CD4-positive, alpha-beta memory T cell (primary cell): ENCODE measurements around the gene ZDHHC17. TPM values are rescaled to one million over a fixed set of nuclear protein-coding genes. Genes with fewer than 3 reads are reported as not detected.

Experiments used
- CTCF ChIA-PET: fragments of 350-600 bp; sonication (Branson Sonifier 250); formaldehyde crosslinking; loops from one replicate; lab custom pipeline; 2021; ENCODE audit warnings: inconsistent platforms; ENCODE audit not compliant: partially characterized antibody; lab: Charles Lee
- POLR2A ChIA-PET: fragments of 350-600 bp; sonication (Branson Sonifier 250); formaldehyde crosslinking; loops from one replicate; lab custom pipeline; 2021; ENCODE audit not compliant: partially characterized antibody; lab: Charles Lee
- DNase-seq, 5 donors: peaks; one replicate each; pipeline versions ENCODE4 v3.0.0 to v3.0.0-alpha.2; 2020 to 2022; ENCODE audit warnings: mixed read lengths in 1 of 5
- H3K27ac ChIP-seq: one replicate; pipeline ENCODE4 v1.7.0; 2013; ENCODE audit warnings: low read depth, low read length
- H3K27me3 ChIP-seq: 2 replicates; pipeline ENCODE4 v1.7.0; 2013; ENCODE audit warnings: mild to moderate bottlenecking, low read length, moderate library complexity; ENCODE audit not compliant: insufficient read depth
- H3K36me3 ChIP-seq: 2 replicates; pipeline ENCODE4 v1.7.0; 2013; ENCODE audit warnings: mild to moderate bottlenecking, low read length, moderate library complexity; ENCODE audit not compliant: insufficient read depth
- H3K4me1 ChIP-seq: 2 replicates; pipeline ENCODE4 v1.7.0; 2013; ENCODE audit warnings: mild to moderate bottlenecking, low read length, moderate library complexity; ENCODE audit not compliant: insufficient read depth
- H3K4me3 ChIP-seq, 2 donors: one replicate each; pipeline ENCODE4 v1.7.0; 2013; ENCODE audit warnings: low read length in 2 of 2, mild to moderate bottlenecking in 1 of 2
- H3K9me3 ChIP-seq, 2 donors: one replicate each; pipeline ENCODE4 v1.7.0; 2013; ENCODE audit warnings: low read length in 2 of 2, control low read depth in 1 of 2; ENCODE audit not compliant: control insufficient read depth in 1 of 2
- H3K27ac Mint-ChIP-seq, 7 donors: one replicate each; pipeline ENCODE4 v1.8.0; 2020 to 2021; ENCODE audit warnings: mixed read lengths in 7 of 7, mild to moderate bottlenecking in 6 of 7, inconsistent platforms in 3 of 7, moderate library complexity in 3 of 7
- H3K27me3 Mint-ChIP-seq, 2 donors: one replicate each; pipeline ENCODE4 v1.8.0; 2020 to 2021; ENCODE audit warnings: mixed read lengths in 2 of 2
- H3K36me3 Mint-ChIP-seq, 2 donors: one replicate each; pipeline ENCODE4 v1.8.0; 2020 to 2021; ENCODE audit warnings: mixed read lengths in 2 of 2, inconsistent platforms in 1 of 2, mild to moderate bottlenecking in 1 of 2
- H3K4me1 Mint-ChIP-seq, 4 donors: one replicate each; pipeline ENCODE4 v1.8.0; 2020 to 2021; ENCODE audit warnings: mixed read lengths in 4 of 4, mild to moderate bottlenecking in 1 of 4
- H3K4me3 Mint-ChIP-seq, 8 donors: one replicate each; pipeline ENCODE4 v1.8.0; 2020 to 2021; ENCODE audit warnings: mixed read lengths in 8 of 8, mild to moderate bottlenecking in 7 of 8, moderate library complexity in 6 of 8, inconsistent platforms in 3 of 8
- H3K9me3 Mint-ChIP-seq, 8 donors: one replicate each; pipeline ENCODE4 v1.8.0; 2020 to 2021; ENCODE audit warnings: mixed read lengths in 8 of 8, mild to moderate bottlenecking in 5 of 8, inconsistent platforms in 3 of 8, moderate library complexity in 1 of 8
- intact Hi-C: fragments of 100-400 bp; cut with micrococcal nuclease; formaldehyde crosslinking; loops from one replicate; pipeline ENCODE4 v1.15.1; 2023
- polyA plus RNA-seq, 2 donors: library from polyadenylated mRNA; unstranded; fragments of 300-500 nt; fragmentation: Illumina TruSeq; gene quantifications; one replicate each; pipeline ENCODE4 v1.2.3, GENCODE V29; 2021
- total RNA-seq, 2 experiments: library from RNA; stranded (reverse); gene quantifications; one replicate each; pipeline ENCODE4 v1.2.3, GENCODE V29; 2021

Gene ZDHHC17
- total and polyA plus RNA-seq, 4 experiments from 2014 or later: 9.4 to 52.9 (median 32.6) TPM

DNA sequence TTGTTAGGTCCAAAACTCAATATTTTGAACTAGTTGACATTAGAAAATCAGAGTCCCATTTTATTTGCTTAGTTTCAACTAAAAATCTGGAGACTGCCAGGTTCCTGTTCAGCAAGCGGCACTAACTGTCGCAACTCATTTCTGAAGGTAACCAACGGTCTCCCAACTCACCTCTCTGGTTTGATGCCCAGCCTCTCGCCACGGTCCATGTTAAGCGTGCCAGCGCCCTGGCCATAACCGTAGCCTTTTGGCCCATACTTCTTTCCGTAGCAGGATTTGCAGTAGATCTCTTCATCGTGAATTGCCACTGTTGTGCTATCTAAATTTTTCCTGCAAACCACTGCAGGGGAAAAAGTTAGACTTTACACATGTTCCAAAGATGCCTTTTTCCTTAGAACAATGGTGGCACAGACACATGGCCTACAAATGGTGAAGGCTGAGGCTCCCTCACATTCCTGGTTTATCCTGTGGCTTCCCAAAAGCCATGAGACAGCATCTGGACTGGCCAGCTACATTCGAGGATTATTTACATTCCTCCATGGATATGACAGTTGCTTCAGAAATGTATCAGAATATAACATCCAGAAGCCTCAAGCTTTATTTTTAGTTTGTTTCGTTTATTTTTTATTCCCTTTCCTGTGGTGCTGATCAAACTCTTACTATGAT is 99.2 kb downstream of the ZDHHC17 start:
- no peak overlapping the region for H3K4me3 ChIP-seq
- no peaks in the 10 kb centered on the region for H3K36me3 Mint-ChIP-seq
- DNase-seq: no peak
- ChIA-PET POLR2A (no interaction called here), CTCF (no interaction called here)
- H3K27me3 Mint-ChIP-seq: peaks cover 3 to 5% of the 10 kb centered on the region in 2 donors
- no peak overlapping the region for H3K27ac Mint-ChIP-seq
- intact Hi-C loops: no loop called here
- no peak overlapping the region for H3K4me3 Mint-ChIP-seq
- no peak overlapping the region for H3K27ac ChIP-seq
- H3K4me1 Mint-ChIP-seq: no peaks in the 10 kb centered on the region
- H3K4me1 ChIP-seq: no peaks in the 10 kb centered on the region
- H3K9me3 Mint-ChIP-seq: no peaks in the 10 kb centered on the region
- H3K9me3 ChIP-seq: no peaks in the 10 kb centered on the region
- H3K27me3 ChIP-seq: no peaks in the 10 kb centered on the region
- no peaks in the 10 kb centered on the region for H3K36me3 ChIP-seq

DNA sequence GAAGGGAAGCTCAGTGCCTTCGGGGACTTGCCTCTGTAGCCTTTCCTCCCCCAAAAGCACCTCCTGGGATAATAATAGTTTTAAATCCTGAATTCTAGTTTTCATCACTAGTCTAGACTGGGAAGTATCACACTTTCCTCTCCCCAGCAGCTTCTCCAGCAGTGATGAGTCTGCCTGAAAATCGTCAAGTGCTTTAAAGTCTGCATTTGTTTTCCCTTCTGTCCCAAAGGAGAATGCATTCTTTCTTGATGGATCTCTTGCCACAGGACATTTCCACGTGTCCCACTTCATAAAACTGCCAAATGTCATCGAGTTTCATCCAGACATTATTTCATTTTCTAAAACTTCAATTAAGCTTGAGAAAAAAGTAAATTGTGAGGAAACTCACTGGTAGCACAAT is 99.9 kb downstream of the ZDHHC17 start:
- Mint-ChIP-seq H3K27me3 (peaks cover 3 to 5% of the 10 kb centered on the region in 2 donors), H3K27ac (no peak overlapping the region), H3K4me1 (no peaks in the 10 kb centered on the region), H3K4me3 (no peak overlapping the region), H3K36me3 (no peaks in the 10 kb centered on the region), H3K9me3 (no peaks in the 10 kb centered on the region)
- Histone ChIP-seq H3K36me3 (no peaks in the 10 kb centered on the region), H3K4me1 (no peaks in the 10 kb centered on the region), H3K27ac (no peak overlapping the region), H3K4me3 (no peak overlapping the region), H3K9me3 (no peaks in the 10 kb centered on the region), H3K27me3 (no peaks in the 10 kb centered on the region)
- CTCF ChIA-PET: no interaction called here
- POLR2A ChIA-PET: no interaction called here
- DNase-seq: no peak
- intact Hi-C loops: no loop called here

DNA sequence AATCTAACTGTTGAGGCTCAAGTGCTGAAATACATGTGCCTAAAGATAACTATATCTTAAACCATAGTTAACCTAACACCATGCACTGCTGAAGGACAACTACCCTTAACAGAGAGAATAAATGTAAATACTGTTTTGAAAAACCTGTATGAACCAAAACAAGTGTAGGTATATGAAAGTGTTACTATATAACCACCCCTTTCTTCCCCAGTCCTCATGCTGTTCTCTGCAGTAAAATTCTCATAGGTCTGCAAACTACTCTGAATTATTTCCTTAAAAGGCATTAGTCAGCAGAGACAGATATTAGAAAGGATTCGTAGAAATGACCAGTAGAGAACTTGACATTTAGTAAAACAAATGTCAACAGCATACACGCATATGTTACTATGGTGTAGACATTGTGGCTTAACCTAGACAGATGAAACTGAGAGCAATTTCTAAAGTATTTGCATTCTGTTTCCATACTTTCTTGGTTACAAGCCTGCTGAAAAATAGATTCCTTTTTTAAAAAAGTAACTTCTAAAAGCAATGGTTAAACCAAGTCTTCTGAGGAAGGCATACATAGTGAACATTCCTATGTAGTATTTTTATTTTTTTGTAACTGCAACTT is 101.0 kb downstream of the ZDHHC17 start:
- ChIA-PET CTCF (no interaction called here), POLR2A (no interaction called here)
- Histone ChIP-seq H3K4me1 (no peaks in the 10 kb centered on the region), H3K27me3 (no peaks in the 10 kb centered on the region), H3K4me3 (no peak overlapping the region), H3K27ac (no peak overlapping the region), H3K9me3 (no peaks in the 10 kb centered on the region), H3K36me3 (no peaks in the 10 kb centered on the region)
- Mint-ChIP-seq H3K4me1 (no peaks in the 10 kb centered on the region), H3K4me3 (no peak overlapping the region), H3K27ac (no peak overlapping the region), H3K9me3 (no peaks in the 10 kb centered on the region), H3K27me3 (peaks cover 3 to 5% of the 10 kb centered on the region in 2 donors), H3K36me3 (no peaks in the 10 kb centered on the region)
- intact Hi-C loops: no loop called here
- DNase-seq: no peak

DNA sequence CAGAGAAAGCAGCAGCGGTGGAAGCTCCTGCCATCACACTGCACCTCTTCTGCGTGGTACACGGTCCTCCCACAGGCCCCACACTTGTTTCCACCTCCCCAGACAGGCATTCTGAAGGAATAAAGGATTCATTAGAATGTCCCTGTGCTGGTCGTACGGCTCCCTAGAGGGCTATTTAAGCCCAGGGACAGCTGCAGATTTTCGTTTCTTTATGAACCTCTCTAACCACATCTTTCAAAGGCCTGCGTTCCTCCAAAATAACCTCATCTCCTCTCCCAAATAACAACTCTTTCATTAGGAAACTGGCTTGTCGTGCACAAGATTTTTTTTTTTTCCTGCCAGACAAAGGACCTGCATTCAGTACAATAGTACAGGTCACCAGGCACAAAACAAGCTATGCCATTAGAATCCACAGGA is 102.2 kb downstream of the ZDHHC17 start:
- no peak overlapping the region for H3K27ac Mint-ChIP-seq
- no peak for DNase-seq
- CTCF ChIA-PET: no interaction called here
- H3K27me3 ChIP-seq: no peaks in the 10 kb centered on the region
- H3K36me3 ChIP-seq: no peaks in the 10 kb centered on the region
- H3K36me3 Mint-ChIP-seq: no peaks in the 10 kb centered on the region
- no peaks in the 10 kb centered on the region for H3K4me1 ChIP-seq
- peaks cover 5 to 9% of the 10 kb centered on the region in 2 donors for H3K27me3 Mint-ChIP-seq
- POLR2A ChIA-PET: no interaction called here
- intact Hi-C loops: no loop called here
- no peaks in the 10 kb centered on the region for H3K9me3 Mint-ChIP-seq
- no peaks in the 10 kb centered on the region for H3K4me1 Mint-ChIP-seq
- H3K4me3 ChIP-seq: no peak overlapping the region
- no peak overlapping the region for H3K27ac ChIP-seq
- H3K9me3 ChIP-seq: no peaks in the 10 kb centered on the region
- no peak overlapping the region for H3K4me3 Mint-ChIP-seq

DNA sequence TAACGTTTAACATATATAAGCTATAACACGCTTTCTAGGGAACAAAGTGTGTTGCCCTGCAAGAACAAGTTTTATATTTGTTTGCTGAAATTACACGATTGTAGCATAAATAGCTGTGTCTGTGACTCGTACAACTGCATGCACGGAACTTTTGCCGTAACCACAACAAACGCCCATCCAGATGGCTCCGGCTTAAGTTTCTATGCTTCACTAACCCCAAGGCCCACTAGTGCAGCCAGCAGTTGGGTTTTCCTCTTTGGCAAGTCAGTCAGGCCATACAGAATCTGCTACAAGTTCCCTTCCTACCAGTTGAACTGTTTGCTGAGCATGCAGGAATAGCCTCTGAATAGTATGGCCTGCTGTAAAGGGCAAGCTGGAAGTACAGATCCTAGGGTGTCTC is 102.8 kb downstream of the ZDHHC17 start:
- Histone ChIP-seq H3K9me3 (no peaks in the 10 kb centered on the region), H3K4me3 (no peak overlapping the region), H3K27me3 (no peaks in the 10 kb centered on the region), H3K27ac (no peak overlapping the region), H3K36me3 (no peaks in the 10 kb centered on the region), H3K4me1 (no peaks in the 10 kb centered on the region)
- H3K4me1 Mint-ChIP-seq: no peaks in the 10 kb centered on the region
- ChIA-PET POLR2A (no interaction called here), CTCF (no interaction called here)
- H3K36me3 Mint-ChIP-seq: no peaks in the 10 kb centered on the region
- no peak for DNase-seq
- no peaks in the 10 kb centered on the region for H3K9me3 Mint-ChIP-seq
- H3K27ac Mint-ChIP-seq: no peak overlapping the region
- peaks cover 5 to 10% of the 10 kb centered on the region in 2 donors for H3K27me3 Mint-ChIP-seq
- intact Hi-C loops: no loop called here
- no peak overlapping the region for H3K4me3 Mint-ChIP-seq

DNA sequence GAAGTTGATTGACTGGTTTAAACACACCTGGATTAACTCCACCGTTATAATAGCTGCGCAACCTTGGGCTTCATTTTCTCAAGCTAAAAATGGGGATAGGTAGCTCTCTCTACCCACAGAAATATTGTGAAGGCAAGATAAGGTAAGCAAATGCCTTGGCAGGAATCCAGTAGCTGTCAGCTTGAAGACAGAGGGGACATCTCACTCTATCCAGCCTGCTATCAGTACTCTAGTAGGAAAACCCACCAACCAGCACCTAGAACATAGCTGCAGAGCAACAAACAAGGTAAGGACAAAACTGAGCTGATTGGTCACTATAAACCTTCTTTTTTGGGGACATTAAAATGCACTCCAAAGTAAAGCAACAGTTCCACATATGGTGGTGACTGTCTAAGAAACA is 107.2 kb downstream of the ZDHHC17 start:
- H3K9me3 Mint-ChIP-seq: no peaks in the 10 kb centered on the region
- Histone ChIP-seq H3K4me1 (no peaks in the 10 kb centered on the region), H3K4me3 (no peak overlapping the region), H3K36me3 (no peaks in the 10 kb centered on the region), H3K27ac (no peak overlapping the region), H3K9me3 (no peaks in the 10 kb centered on the region), H3K27me3 (peaks cover 4% of the 10 kb centered on the region)
- DNase-seq: no peak
- peaks cover 21% of the 10 kb centered on the region in 2 donors for H3K27me3 Mint-ChIP-seq
- H3K27ac Mint-ChIP-seq: no peak overlapping the region
- no peaks in the 10 kb centered on the region for H3K36me3 Mint-ChIP-seq
- POLR2A ChIA-PET: no interaction called here
- no peak overlapping the region for H3K4me3 Mint-ChIP-seq
- no peaks in the 10 kb centered on the region for H3K4me1 Mint-ChIP-seq
- CTCF ChIA-PET: no interaction called here
- intact Hi-C loops: no loop called here

DNA sequence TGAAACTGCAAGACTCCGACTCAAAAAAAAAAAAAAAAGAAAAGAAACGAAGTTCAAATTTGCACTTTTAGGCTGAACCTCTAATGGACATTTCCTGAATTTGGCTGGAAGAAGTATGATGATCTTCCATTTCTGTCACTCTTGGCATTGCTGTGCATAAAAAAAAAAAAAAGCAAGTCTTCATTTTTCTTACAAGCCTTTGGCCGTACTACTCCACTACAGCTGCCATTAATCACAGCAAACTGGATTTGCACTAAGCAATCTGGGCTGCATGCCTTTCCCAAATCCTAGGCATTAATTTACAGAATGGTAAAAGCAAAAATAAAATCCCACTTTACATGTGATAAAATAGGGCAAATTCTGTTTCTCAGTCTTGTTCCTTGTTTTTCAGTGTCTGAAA is 107.8 kb downstream of the ZDHHC17 start:
- no peaks in the 10 kb centered on the region for H3K4me1 ChIP-seq
- DNase-seq: no peak
- Mint-ChIP-seq H3K27ac (no peak overlapping the region), H3K9me3 (no peaks in the 10 kb centered on the region), H3K36me3 (no peaks in the 10 kb centered on the region), H3K4me3 (no peak overlapping the region), H3K27me3 (peaks cover 22% of the 10 kb centered on the region in 2 donors), H3K4me1 (no peaks in the 10 kb centered on the region)
- no peak overlapping the region for H3K27ac ChIP-seq
- ChIA-PET POLR2A (interaction anchor here (0.7 kb wide), 1 partner anchor 19 kb away, joined by 5 read pairs; no protein-coding TSS in a partner anchor), CTCF (no interaction called here)
- intact Hi-C loops: no loop called here
- no peaks in the 10 kb centered on the region for H3K36me3 ChIP-seq
- H3K27me3 ChIP-seq: peaks cover 10% of the 10 kb centered on the region
- no peak overlapping the region for H3K4me3 ChIP-seq
- H3K9me3 ChIP-seq: no peaks in the 10 kb centered on the region
